PC-3 (cell line): Measurements from ENCODE around the gene OBSL1.

Experiments
- EZH2 ChIP-seq: fragments of 300-600 bp; sonication (generic); IDR thresholded peaks from one replicate; pipeline ENCODE4 v1.6.1; 2017; ENCODE audit warnings: antibody characterized with exemption, mild to moderate bottlenecking, low read length; ENCODE audit not compliant: unreplicated experiment
- EZH2phosphoT487 ChIP-seq: fragments of 300-600 bp; sonication (generic); IDR thresholded peaks from 2 replicates; pipeline ENCODE4 v1.6.1; 2018; ENCODE audit warnings: mild to moderate bottlenecking, antibody characterized with exemption, low read length, borderline replicate concordance
- TF ChIP-seq, protein P1 (sequence below): fragments of 300-600 bp; sonication (generic); conservative IDR thresholded peaks from 2 replicates; pipeline ENCODE4 v1.5.1; 2017; ENCODE audit warnings: antibody characterized with exemption, low read depth, mild to moderate bottlenecking, low read length

DNA sequence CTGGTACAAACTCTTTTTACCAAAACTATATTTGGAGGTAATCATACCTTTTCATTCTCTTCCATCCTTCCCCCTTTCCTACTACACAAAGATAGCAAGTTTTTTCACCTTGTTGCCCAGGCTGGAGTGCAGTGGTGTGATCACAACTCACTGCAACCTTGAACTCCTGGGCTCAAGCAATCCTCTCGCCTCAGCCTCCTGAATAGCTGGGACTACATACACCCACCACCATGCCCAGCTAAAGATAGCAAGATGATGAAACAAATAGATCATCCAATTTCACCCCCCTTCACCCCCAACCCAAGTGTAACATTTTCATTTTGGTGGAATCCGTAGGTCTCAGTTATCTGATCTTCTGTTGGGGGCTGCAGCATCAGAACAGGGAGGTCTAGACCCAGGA is 21.8 kb upstream of the OBSL1 start:
- TF ChIP-seq EZH2, result no peak
- TF ChIP-seq, protein P1, sequence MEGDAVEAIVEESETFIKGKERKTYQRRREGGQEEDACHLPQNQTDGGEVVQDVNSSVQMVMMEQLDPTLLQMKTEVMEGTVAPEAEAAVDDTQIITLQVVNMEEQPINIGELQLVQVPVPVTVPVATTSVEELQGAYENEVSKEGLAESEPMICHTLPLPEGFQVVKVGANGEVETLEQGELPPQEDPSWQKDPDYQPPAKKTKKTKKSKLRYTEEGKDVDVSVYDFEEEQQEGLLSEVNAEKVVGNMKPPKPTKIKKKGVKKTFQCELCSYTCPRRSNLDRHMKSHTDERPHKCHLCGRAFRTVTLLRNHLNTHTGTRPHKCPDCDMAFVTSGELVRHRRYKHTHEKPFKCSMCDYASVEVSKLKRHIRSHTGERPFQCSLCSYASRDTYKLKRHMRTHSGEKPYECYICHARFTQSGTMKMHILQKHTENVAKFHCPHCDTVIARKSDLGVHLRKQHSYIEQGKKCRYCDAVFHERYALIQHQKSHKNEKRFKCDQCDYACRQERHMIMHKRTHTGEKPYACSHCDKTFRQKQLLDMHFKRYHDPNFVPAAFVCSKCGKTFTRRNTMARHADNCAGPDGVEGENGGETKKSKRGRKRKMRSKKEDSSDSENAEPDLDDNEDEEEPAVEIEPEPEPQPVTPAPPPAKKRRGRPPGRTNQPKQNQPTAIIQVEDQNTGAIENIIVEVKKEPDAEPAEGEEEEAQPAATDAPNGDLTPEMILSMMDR, result no peak
- no peak for TF ChIP-seq EZH2phosphoT487
